ENCODE data around the gene VWA3B.

Gene VWA3B

GRCh38 chr2:98188351-98189046 is 101.5 kb downstream of the VWA3B start:
- Histone ChIP-seq H3K4me3 (ENCODE audit: low read depth, low read length) (no peak overlapping the region), H3K4me2 (ENCODE audit: low read length) (no peak overlapping the region), H3K27ac (no peak overlapping the region), H3K27me3 (ENCODE audit: control insufficient read depth, insufficient read depth, low read length) (no peaks in the 10 kb centered on the region), H3K9ac (no peak overlapping the region), H3K9me3 (ENCODE audit: control insufficient read depth, low read length) (no peaks in the 10 kb centered on the region), H3K79me2 (no peaks in the 10 kb centered on the region), H3K4me1 (no peaks in the 10 kb centered on the region), H2AFZ (no peak overlapping the region), H3K36me3 (ENCODE audit: control insufficient read depth, insufficient read depth, low read length) (no peaks in the 10 kb centered on the region)
- TF ChIP-seq, protein P1, sequence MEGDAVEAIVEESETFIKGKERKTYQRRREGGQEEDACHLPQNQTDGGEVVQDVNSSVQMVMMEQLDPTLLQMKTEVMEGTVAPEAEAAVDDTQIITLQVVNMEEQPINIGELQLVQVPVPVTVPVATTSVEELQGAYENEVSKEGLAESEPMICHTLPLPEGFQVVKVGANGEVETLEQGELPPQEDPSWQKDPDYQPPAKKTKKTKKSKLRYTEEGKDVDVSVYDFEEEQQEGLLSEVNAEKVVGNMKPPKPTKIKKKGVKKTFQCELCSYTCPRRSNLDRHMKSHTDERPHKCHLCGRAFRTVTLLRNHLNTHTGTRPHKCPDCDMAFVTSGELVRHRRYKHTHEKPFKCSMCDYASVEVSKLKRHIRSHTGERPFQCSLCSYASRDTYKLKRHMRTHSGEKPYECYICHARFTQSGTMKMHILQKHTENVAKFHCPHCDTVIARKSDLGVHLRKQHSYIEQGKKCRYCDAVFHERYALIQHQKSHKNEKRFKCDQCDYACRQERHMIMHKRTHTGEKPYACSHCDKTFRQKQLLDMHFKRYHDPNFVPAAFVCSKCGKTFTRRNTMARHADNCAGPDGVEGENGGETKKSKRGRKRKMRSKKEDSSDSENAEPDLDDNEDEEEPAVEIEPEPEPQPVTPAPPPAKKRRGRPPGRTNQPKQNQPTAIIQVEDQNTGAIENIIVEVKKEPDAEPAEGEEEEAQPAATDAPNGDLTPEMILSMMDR (IDR thresholded peaks at IDR 0.05), result no peak

DNA sequence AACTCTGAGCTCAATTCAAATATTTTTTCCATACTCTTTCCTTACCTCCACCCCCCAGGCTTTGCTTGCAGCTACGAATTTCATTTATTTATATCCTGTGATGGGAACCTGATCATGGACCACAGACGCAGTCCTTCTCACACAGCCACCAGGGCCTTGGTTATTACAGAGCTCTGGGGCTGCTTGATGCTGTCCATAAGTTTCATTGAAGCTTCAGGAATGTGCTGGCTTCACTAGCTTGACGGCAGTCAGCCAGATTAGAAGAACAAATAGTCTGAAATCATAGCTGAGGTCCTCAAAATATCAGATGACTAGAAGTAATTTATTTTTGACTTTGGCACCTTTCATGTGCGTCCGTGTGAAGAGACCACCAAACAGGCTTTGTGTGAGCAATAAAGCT is 104.9 kb downstream of the VWA3B start:
- no peak overlapping the region for H3K27ac ChIP-seq
- H2AFZ ChIP-seq, result no peak overlapping the region
- no peaks in the 10 kb centered on the region for H3K4me1 ChIP-seq
- H3K27me3 ChIP-seq (ENCODE audit: control insufficient read depth, insufficient read depth, low read length), result no peaks in the 10 kb centered on the region
- TF ChIP-seq, protein P1 (IDR thresholded peaks at IDR 0.05), result no peak
- no peaks in the 10 kb centered on the region for H3K36me3 ChIP-seq (ENCODE audit: control insufficient read depth, insufficient read depth, low read length)
- no peaks in the 10 kb centered on the region for H3K9me3 ChIP-seq (ENCODE audit: control insufficient read depth, low read length)
- H3K9ac ChIP-seq, result no peak overlapping the region
- no peaks in the 10 kb centered on the region for H3K79me2 ChIP-seq
- no peak overlapping the region for H3K4me3 ChIP-seq (ENCODE audit: low read depth, low read length)
- no peak overlapping the region for H3K4me2 ChIP-seq (ENCODE audit: low read length)

GRCh38 chr2:98201576-98201975 is 114.6 kb downstream of the VWA3B start:
- Histone ChIP-seq H2AFZ (no peak overlapping the region), H3K4me3 (ENCODE audit: low read depth, low read length) (no peak overlapping the region), H3K79me2 (no peaks in the 10 kb centered on the region), H3K9me3 (ENCODE audit: control insufficient read depth, low read length) (no peaks in the 10 kb centered on the region), H3K27me3 (ENCODE audit: control insufficient read depth, insufficient read depth, low read length) (no peaks in the 10 kb centered on the region), H3K27ac (no peak overlapping the region), H3K36me3 (ENCODE audit: control insufficient read depth, insufficient read depth, low read length) (no peaks in the 10 kb centered on the region), H3K9ac (no peak overlapping the region), H3K4me2 (ENCODE audit: low read length) (no peak overlapping the region), H3K4me1 (no peaks in the 10 kb centered on the region)
- TF ChIP-seq, protein P1 (IDR thresholded peaks at IDR 0.05), result no peak

DNA sequence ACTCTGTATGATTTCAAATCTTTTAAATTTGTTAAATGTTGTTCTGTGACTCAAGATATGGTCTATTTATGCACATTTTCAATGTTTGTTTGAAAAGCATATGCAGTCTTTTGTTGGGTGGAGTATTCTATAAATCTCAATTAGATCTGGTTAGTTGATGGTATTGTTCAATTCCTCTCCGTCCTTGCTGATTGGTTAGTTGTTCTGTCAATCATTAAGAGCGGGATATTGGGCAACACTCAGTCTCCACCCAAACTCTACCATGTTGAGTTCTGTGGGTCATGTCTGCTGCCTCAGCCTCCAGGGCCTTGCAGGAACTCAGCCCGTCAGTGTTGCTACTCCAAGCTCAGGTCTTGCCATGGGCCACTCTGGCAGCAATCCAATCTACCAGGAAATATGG is 118.9 kb downstream of the VWA3B start:
- H3K4me1 ChIP-seq, result no peaks in the 10 kb centered on the region
- no peak overlapping the region for H3K9ac ChIP-seq
- H3K4me3 ChIP-seq (ENCODE audit: low read depth, low read length), result no peak overlapping the region
- TF ChIP-seq, protein P1 (IDR thresholded peaks at IDR 0.05), result no peak
- no peaks in the 10 kb centered on the region for H3K36me3 ChIP-seq (ENCODE audit: control insufficient read depth, insufficient read depth, low read length)
- H3K4me2 ChIP-seq (ENCODE audit: low read length), result no peak overlapping the region
- no peaks in the 10 kb centered on the region for H3K79me2 ChIP-seq
- H3K27me3 ChIP-seq (ENCODE audit: control insufficient read depth, insufficient read depth, low read length), result no peaks in the 10 kb centered on the region
- H3K9me3 ChIP-seq (ENCODE audit: control insufficient read depth, low read length), result no peaks in the 10 kb centered on the region
- H2AFZ ChIP-seq, result no peak overlapping the region
- no peak overlapping the region for H3K27ac ChIP-seq

Measured in parathyroid adenoma (tissue), 2 donors.